Activated CD8-positive, alpha-beta T cell treated with anti-CD3 and anti-CD28 coated beads for 36 hours (primary cell): Measurements from ENCODE around the gene WNK4. TPM values are rescaled to one million over a fixed set of nuclear protein-coding genes. Genes with fewer than 3 reads are reported as not detected.
"Not testable (repeated sequence)": the region's sequence is repeated elsewhere in the genome, so short reads cannot be mapped to it uniquely, and the experiment has no call there.

Experiments used
- ATAC-seq: fragments of 200-7000 bp; cut with Tn5 transposase; one replicate; pipeline ENCODE4 v1.10.0; 2021; ENCODE audit warnings: mild to moderate bottlenecking, moderate library complexity
- CTCF ChIA-PET: fragments of 350-600 bp; sonication (Branson Sonifier 250); formaldehyde crosslinking; loops from one replicate; lab custom pipeline; 2021; ENCODE audit warnings: antibody characterized with exemption; lab: Charles Lee
- POLR2A ChIA-PET: fragments of 350-600 bp; sonication (Branson Sonifier 250); formaldehyde crosslinking; loops from one replicate; lab custom pipeline; 2021; ENCODE audit warnings: antibody characterized with exemption; lab: Charles Lee
- DNase-seq: peaks from one replicate; pipeline ENCODE4 v3.0.0-alpha.2; 2020
- H3K27ac Mint-ChIP-seq: one replicate; pipeline ENCODE4 v1.8.0; 2021; ENCODE audit warnings: mild to moderate bottlenecking, mixed read lengths
- H3K27me3 Mint-ChIP-seq: one replicate; pipeline ENCODE4 v1.8.0; 2021; ENCODE audit warnings: mixed read lengths
- H3K36me3 Mint-ChIP-seq: one replicate; pipeline ENCODE4 v1.8.0; 2021; ENCODE audit warnings: low read depth, mixed read lengths
- H3K4me1 Mint-ChIP-seq: one replicate; pipeline ENCODE4 v1.8.0; 2021; ENCODE audit warnings: low read depth, mixed read lengths
- H3K4me3 Mint-ChIP-seq: one replicate; pipeline ENCODE4 v1.8.0; 2021; ENCODE audit warnings: mild to moderate bottlenecking, moderate library complexity, mixed read lengths
- H3K9me3 Mint-ChIP-seq: one replicate; pipeline ENCODE4 v1.8.0; 2021; ENCODE audit warnings: mixed read lengths
- CTCF ChIP-seq: fragments of 200-600 bp; IDR thresholded peaks from one replicate; pipeline ENCODE4 v1.8.0; 2022; ENCODE audit warnings: antibody characterized with exemption, mild to moderate bottlenecking
- intact Hi-C: fragments of 100-400 bp; cut with micrococcal nuclease; formaldehyde crosslinking; loops from one replicate; pipeline ENCODE4 v1.10.0; 2022
- total RNA-seq, 2 experiments: library from RNA; stranded (reverse); gene quantifications; one replicate each; pipeline ENCODE4 v1.2.3, GENCODE V29; 2021

WNK4 gene
- under 1 TPM; 0.65 to 0.72 TPM for total RNA-seq

- Mint-ChIP-seq H3K27me3 (peaks cover 37% of the 10 kb centered on the region), H3K4me3 (no peak within 1 kb of the TSS), H3K9me3 (no peaks in the 10 kb centered on the region), H3K36me3 (peaks cover 26% of the 10 kb centered on the region), H3K27ac (no peak within 1 kb of the TSS), H3K4me1 (peaks cover 23% of the 10 kb centered on the region)
- intact Hi-C loops = no loop called here
- ChIA-PET POLR2A (interaction anchor here (0.7 to 1.1 kb wide), 3 partner anchors 43 to 202 kb away, joined by 3 read pairs; no protein-coding TSS in a partner anchor), CTCF (interaction anchor here (0.8 kb wide), 2 partner anchors 201 kb away, joined by 3 read pairs; no protein-coding TSS in a partner anchor)
- DNase-seq = no peak
- TF ChIP-seq CTCF = no peak
- ATAC-seq = peak; percentile 42
Measured at GRCh38 chr17:42779936-42780850, at the start of gene WNK4. TSS of gene WNK4 (plus strand) at chr17:42780610. CDS start at chr17:42780699, 89 bp downstream.

GRCh38 chr17:42740699-42741098, 39.7 kb upstream of the WNK4 start:
- Mint-ChIP-seq H3K4me3 (no peak overlapping the region), H3K36me3 (no peaks in the 10 kb centered on the region), H3K9me3 (no peaks in the 10 kb centered on the region), H3K27me3 (no peaks in the 10 kb centered on the region), H3K27ac (no peak overlapping the region), H3K4me1 (peaks cover 15% of the 10 kb centered on the region)
- ChIA-PET POLR2A (interaction anchor here (0.5 kb wide), 1 partner anchor 21 kb away, joined by 3 read pairs; no protein-coding TSS in a partner anchor), CTCF (interaction anchor here (2.2 kb wide), 1 partner anchor 22 kb away, joined by 8 read pairs; no protein-coding TSS in a partner anchor)
- intact Hi-C loops = no loop called here
- no peak for DNase-seq
- TF ChIP-seq CTCF = no peak
- ATAC-seq = no peak

- peaks cover 15% of the 10 kb centered on the region for H3K4me1 Mint-ChIP-seq
- H3K27me3 Mint-ChIP-seq, H3K9me3 Mint-ChIP-seq, DNase-seq, H3K36me3 Mint-ChIP-seq, H3K27ac Mint-ChIP-seq, H3K4me3 Mint-ChIP-seq, ATAC-seq, intact Hi-C loops: not testable (repeated sequence)
- ChIA-PET CTCF (interaction anchor here (0.6 to 2.2 kb wide), 5 partner anchors 17 to 165 kb away, joined by 3 to 8 read pairs (median 5); partner anchors contain the start of gene RAMP2), POLR2A (interaction anchor here (1.1 to 1.5 kb wide), 3 partner anchors 12 to 65 kb away, joined by 3 to 5 read pairs (median 4); no protein-coding TSS in a partner anchor)
Measured at GRCh38 chr17:42742916-42743315, 37.5 kb upstream of the WNK4 start.

GRCh38 chr17:42743595-42744282, 36.7 kb upstream of the WNK4 start:
- ATAC-seq = no peak
- no peak for DNase-seq
- intact Hi-C loops = no loop called here
- ChIA-PET POLR2A (interaction anchor here (0.6 to 1.5 kb wide), 5 partner anchors 13 to 1601 kb away, joined by 3 to 5 read pairs (median 4); partner anchors contain the start of gene GRN), CTCF (interaction anchor here (1.3 to 1.4 kb wide), 3 partner anchors 17 to 165 kb away, joined by 4 to 6 read pairs (median 5); partner anchors contain the start of gene RAMP2)
- no peak for TF ChIP-seq CTCF
- no peaks in the 10 kb centered on the region for H3K9me3 Mint-ChIP-seq
- peaks cover 15% of the 10 kb centered on the region for H3K4me1 Mint-ChIP-seq
- peak overlapping the region; percentile 98 for H3K27ac Mint-ChIP-seq
- no peaks in the 10 kb centered on the region for H3K36me3 Mint-ChIP-seq
- peaks cover 4% of the 10 kb centered on the region for H3K27me3 Mint-ChIP-seq
- H3K4me3 Mint-ChIP-seq = peak overlapping the region; percentile 98

GRCh38 chr17:42744283-42744805, 36.1 kb upstream of the WNK4 start:
- H3K4me3 Mint-ChIP-seq = peak overlapping the region; percentile 98
- H3K9me3 Mint-ChIP-seq = no peaks in the 10 kb centered on the region
- H3K36me3 Mint-ChIP-seq = no peaks in the 10 kb centered on the region
- H3K27me3 Mint-ChIP-seq = peaks cover 4% of the 10 kb centered on the region
- H3K27ac Mint-ChIP-seq = peak overlapping the region; percentile 98
- peaks cover 15% of the 10 kb centered on the region for H3K4me1 Mint-ChIP-seq
- DNase-seq (peak; percentile 83), ATAC-seq (peak; percentile 81)
- intact Hi-C loops = no loop called here
- no peak for TF ChIP-seq CTCF
- POLR2A ChIA-PET = interaction anchor here (1.1 to 1.5 kb wide), 2 partner anchors 14 to 17 kb away, joined by 3 to 4 read pairs; no protein-coding TSS in a partner anchor
- CTCF ChIA-PET = interaction anchor here (1.3 to 1.4 kb wide), 2 partner anchors 16 to 19 kb away, joined by 4 to 5 read pairs; partner anchors contain the start of gene RAMP2
